HEK293T (cell line): Measurements from ENCODE around the gene RTTN.

Source experiments
- CTCF ChIA-PET: fragments of 350-600 bp; formaldehyde crosslinking; extraction: SDS; loops from one replicate; lab custom pipeline; 2021; ENCODE audit warnings: antibody characterized with exemption, inconsistent platforms; lab: Yijun Ruan, JAX
- POLR2A ChIA-PET: fragments of 350-600 bp; formaldehyde crosslinking; extraction: SDS; loops from one replicate; lab custom pipeline; 2020; ENCODE audit warnings: antibody characterized with exemption, inconsistent platforms; lab: Yijun Ruan, JAX
- DNase-seq: peaks from one replicate; pipeline ENCODE4 v3.0.0; 2012; ENCODE audit warnings: mixed read lengths; ENCODE audit errors: extremely low spot score
- ARNT ChIP-seq: fragments of 450-650 bp; IDR thresholded peaks from 2 replicates; pipeline ENCODE4 v1.6.1; 2017; ENCODE audit warnings: mild to moderate bottlenecking
- BHLHE40 ChIP-seq: fragments of 450-650 bp; IDR thresholded peaks from 2 replicates; pipeline ENCODE4 v1.6.1; 2016; ENCODE audit warnings: mild to moderate bottlenecking, moderate library complexity, borderline replicate concordance
- CTBP1 ChIP-seq: fragments of 450-650 bp; IDR thresholded peaks from 2 replicates; pipeline ENCODE4 v1.6.1; 2016; ENCODE audit warnings: borderline replicate concordance
- ELF4 ChIP-seq: fragments of 450-650 bp; IDR thresholded peaks from 2 replicates; pipeline ENCODE4 v1.6.1; 2017; ENCODE audit warnings: antibody characterized with exemption
- FOXA1 ChIP-seq: fragments of 450-650 bp; IDR thresholded peaks from 2 replicates; pipeline ENCODE4 v1.6.1; 2016; ENCODE audit warnings: mild to moderate bottlenecking
- FOXK2 ChIP-seq: fragments of 450-650 bp; IDR thresholded peaks from 2 replicates; pipeline ENCODE4 v1.6.1; 2016; ENCODE audit warnings: mild to moderate bottlenecking
- FOXM1 ChIP-seq: fragments of 450-650 bp; IDR thresholded peaks from 2 replicates; pipeline ENCODE4 v1.6.1; 2017; ENCODE audit warnings: mild to moderate bottlenecking, borderline replicate concordance
- HDGF ChIP-seq: fragments of 450-650 bp; IDR thresholded peaks from 2 replicates; pipeline ENCODE4 v1.6.1; 2017; ENCODE audit warnings: antibody characterized with exemption, borderline replicate concordance
- L3MBTL2 ChIP-seq: fragments of 450-650 bp; conservative IDR thresholded peaks from 2 replicates; pipeline ENCODE4 v1.6.1; 2016; ENCODE audit warnings: mild to moderate bottlenecking
- LEF1 ChIP-seq: fragments of 450-650 bp; IDR thresholded peaks from 2 replicates; pipeline ENCODE4 v1.6.1; 2017; ENCODE audit warnings: mild to moderate bottlenecking, borderline replicate concordance
- NFRKB ChIP-seq: fragments of 450-650 bp; IDR thresholded peaks from 2 replicates; pipeline ENCODE4 v1.6.1; 2016; ENCODE audit warnings: mild to moderate bottlenecking, moderate library complexity
- PKNOX1 ChIP-seq: fragments of 450-650 bp; IDR thresholded peaks from 2 replicates; pipeline ENCODE4 v1.6.1; 2016
- SP1 ChIP-seq: fragments of 450-650 bp; IDR thresholded peaks from 2 replicates; pipeline ENCODE4 v1.6.1; 2017
- SUZ12 ChIP-seq: fragments of 450-650 bp; IDR thresholded peaks from 2 replicates; pipeline ENCODE4 v1.6.1; 2016; ENCODE audit warnings: mild to moderate bottlenecking
- TARDBP ChIP-seq: fragments of 450-650 bp; IDR thresholded peaks from 2 replicates; pipeline ENCODE4 v1.6.1; 2016
- ZNF384 ChIP-seq: fragments of 450-650 bp; IDR thresholded peaks from 2 replicates; pipeline ENCODE4 v1.6.1; 2016

RTTN gene

DNA sequence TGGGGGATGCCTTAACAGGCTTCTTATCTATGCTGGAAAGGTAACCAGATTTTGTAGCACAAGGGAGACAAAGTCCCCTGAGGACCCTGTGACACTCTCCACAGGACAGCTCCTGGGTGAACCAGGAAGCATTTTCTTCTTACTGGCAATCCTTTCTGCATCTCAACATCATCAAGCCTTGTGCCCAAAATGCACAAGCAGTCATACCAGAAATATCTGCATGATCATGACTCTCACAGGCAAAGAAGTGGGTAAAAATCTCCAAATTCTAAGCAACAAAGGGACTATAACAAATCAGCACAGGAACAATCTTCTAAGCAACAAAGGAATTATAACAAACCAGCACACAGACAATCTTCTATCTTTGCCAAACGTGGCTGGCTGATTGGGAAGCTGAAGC, 158.7 kb downstream of the RTTN start:
- DNase-seq, result no peak
- ChIA-PET POLR2A (no interaction called here), CTCF (no interaction called here)
- TF ChIP-seq SUZ12, result no peak

- TF ChIP-seq HDGF (no peak), L3MBTL2 (no peak), FOXA1 (no peak), NFRKB (no peak), FOXK2 (no peak), ARNT (no peak), ZNF384 (no peak), BHLHE40 (no peak), FOXM1 (no peak), SUZ12 (no peak), CTBP1 (no peak), TARDBP (no peak)
- DNase-seq, result no peak
- ChIA-PET POLR2A (no interaction called here), CTCF (no interaction called here)
Measured at GRCh38 chr18:70046207-70046606, 159.3 kb downstream of the RTTN start.

DNA sequence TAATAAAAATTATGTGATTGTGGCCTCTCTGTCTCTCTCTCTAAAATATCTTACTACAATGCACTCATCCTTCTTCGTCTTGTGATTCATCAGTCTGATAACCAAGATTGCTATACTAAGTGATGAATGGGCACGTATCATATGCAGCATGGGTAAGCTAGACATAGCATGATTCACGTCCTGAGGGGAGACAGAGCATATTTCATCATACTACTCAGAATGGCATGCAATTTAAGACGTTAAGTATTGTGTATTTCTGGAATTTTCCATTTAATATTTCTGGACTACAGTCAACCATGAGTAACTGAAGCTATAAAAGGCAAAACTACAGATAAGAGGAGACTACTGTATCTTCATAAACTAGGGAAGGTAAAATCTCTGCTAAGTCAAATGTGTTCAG, 160.9 kb downstream of the RTTN start:
- DNase-seq, result no peak
- ChIA-PET POLR2A (no interaction called here), CTCF (no interaction called here)
- TF ChIP-seq BHLHE40, result no peak
- no peak for TF ChIP-seq LEF1
- no peak for TF ChIP-seq L3MBTL2
- no peak for TF ChIP-seq TARDBP

- POLR2A ChIA-PET, result no interaction called here
- TF ChIP-seq PKNOX1 (no peak), BHLHE40 (no peak), SUZ12 (no peak), TARDBP (no peak), ARNT (no peak), SP1 (no peak), ZNF384 (no peak), FOXA1 (no peak), CTBP1 (no peak), HDGF (no peak), LEF1 (no peak)
- CTCF ChIA-PET, result no interaction called here
- no peak for DNase-seq
Measured at GRCh38 chr18:70041459-70042050, 163.9 kb downstream of the RTTN start.

- DNase-seq, result no peak
- POLR2A ChIA-PET, result no interaction called here
- CTCF ChIA-PET, result no interaction called here
- TF ChIP-seq FOXA1 (no peak), LEF1 (no peak), FOXM1 (no peak), ARNT (no peak), CTBP1 (no peak), SUZ12 (no peak), L3MBTL2 (no peak), PKNOX1 (no peak), ZNF384 (no peak), BHLHE40 (no peak), SP1 (no peak), TARDBP (no peak), HDGF (no peak), NFRKB (no peak), FOXK2 (no peak)
Measured at GRCh38 chr18:70039186-70039585, 166.3 kb downstream of the RTTN start.

DNA sequence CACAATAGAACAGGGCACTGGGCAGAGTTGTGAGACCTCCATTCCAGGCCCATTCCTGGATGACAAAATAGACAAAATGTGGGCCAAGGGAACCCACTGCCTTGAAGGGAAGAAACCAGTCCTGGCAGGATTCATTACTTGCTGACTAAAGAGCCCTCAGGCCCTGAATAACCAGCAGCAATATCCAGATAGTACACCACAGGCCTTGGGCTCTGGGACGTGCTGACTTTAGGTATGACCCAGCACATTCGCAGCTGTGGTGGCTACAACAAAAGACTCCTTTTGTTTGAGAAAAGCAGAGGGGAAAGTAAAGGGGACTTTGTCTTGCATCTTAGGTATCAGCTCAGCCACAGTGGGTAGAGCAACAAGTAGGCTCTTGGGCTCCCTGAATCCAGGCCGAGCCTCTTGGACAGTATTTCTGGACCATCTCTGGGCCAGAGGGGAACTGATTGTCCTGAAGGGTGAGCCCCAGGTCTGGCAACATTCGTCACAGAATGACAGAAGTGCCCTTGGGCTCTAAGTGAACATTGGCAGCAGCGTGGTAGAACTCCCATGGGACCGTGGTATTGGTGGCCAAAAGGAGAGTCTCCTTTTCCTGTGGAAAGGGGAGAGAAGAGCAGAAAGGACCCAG, 167.9 kb downstream of the RTTN start:
- no peak for DNase-seq
- TF ChIP-seq TARDBP (no peak), SUZ12 (no peak), ZNF384 (no peak), ARNT (no peak), ELF4 (no peak), FOXK2 (no peak), BHLHE40 (no peak), CTBP1 (no peak), PKNOX1 (no peak), LEF1 (no peak), FOXA1 (no peak)
- ChIA-PET POLR2A (no interaction called here), CTCF (no interaction called here)

DNA sequence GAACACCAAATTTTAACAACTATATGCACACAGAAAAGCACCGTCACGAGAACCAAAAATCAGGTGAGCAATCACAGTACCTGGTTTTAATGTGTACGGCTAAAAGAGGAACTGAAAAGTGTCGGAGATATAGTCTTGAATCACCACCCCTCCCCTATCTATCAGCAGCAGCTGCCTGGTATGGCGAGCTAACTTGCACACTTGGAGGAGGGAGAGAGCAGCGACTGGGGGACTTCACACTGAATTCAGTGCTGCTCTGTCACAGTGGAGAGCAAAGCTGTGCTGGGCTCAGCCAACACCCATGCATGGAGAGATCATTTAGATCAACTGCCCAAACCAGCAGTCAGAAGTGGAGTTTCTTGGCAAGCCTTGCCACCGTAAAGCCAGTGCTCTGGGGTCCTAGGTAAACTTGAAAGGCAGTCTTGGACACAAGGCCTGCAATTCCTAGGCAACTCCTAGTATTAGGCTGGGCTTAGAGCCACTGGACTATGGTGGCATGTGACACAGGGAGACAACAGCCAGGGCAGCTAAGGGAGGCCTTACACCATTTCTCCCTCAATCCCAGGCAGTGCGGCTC, 168.6 kb downstream of the RTTN start:
- no peak for TF ChIP-seq CTBP1
- no peak for TF ChIP-seq ARNT
- TF ChIP-seq TARDBP, result no peak
- TF ChIP-seq FOXA1, result no peak
- TF ChIP-seq ELF4, result no peak
- DNase-seq, result no peak
- CTCF ChIA-PET, result no interaction called here

More for the DNA sequence above, 168.6 kb downstream of the RTTN start:
- POLR2A ChIA-PET, result no interaction called here
